GM18502 (cell line): ENCODE measurements around the gene RAD52.

ENCODE experiments used
- ATAC-seq: cut with Tn5 transposase; IDR thresholded peaks from one replicate; pipeline ENCODE4 v1.9.1; 2021; ENCODE audit warnings: mild to moderate bottlenecking; ENCODE audit not compliant: unreplicated experiment, poor library complexity

Gene RAD52

DNA sequence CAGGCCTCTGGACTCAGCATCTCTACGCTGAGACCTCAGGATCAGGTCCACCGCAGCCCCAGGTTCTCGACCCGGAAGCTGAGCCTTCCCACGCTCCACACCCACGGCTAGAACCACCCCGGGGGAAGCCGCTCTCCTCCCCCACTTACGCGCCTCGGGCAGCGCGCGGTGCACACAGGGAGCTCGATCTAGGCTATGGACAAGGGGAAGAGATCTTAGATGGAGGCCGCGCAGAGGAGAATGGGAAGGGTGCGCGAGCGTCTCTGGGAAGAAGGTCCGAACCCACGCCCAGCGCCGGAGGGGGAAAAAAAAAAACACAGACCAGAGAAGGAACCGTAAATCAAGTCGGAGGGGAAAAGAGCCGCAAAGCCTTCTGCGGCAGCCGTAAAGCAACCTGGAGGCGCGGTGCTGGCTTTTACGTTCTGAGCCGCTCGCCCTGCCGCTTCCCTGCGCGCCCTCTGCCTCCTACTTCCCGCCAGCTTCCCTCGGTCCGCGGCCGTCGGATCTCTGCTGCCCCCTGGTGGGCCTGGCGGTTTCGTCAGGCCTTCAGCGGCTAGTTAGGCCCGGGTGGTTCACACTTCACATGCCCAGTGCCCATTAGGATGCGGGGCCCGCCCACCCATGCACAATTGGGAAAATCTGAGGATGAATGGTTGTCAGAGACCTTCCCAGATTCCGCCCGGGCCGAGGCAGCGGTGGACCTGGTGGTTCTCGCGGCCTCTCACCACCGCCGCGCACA, at the start of gene RAD52:
Gene RAD52, minus strand, starts transcription at position 242 of the 739 bp plus-strand sequence. CDS start 16,636 bp downstream, outside the sequence.
- peak; percentile 82 for ATAC-seq

DNA sequence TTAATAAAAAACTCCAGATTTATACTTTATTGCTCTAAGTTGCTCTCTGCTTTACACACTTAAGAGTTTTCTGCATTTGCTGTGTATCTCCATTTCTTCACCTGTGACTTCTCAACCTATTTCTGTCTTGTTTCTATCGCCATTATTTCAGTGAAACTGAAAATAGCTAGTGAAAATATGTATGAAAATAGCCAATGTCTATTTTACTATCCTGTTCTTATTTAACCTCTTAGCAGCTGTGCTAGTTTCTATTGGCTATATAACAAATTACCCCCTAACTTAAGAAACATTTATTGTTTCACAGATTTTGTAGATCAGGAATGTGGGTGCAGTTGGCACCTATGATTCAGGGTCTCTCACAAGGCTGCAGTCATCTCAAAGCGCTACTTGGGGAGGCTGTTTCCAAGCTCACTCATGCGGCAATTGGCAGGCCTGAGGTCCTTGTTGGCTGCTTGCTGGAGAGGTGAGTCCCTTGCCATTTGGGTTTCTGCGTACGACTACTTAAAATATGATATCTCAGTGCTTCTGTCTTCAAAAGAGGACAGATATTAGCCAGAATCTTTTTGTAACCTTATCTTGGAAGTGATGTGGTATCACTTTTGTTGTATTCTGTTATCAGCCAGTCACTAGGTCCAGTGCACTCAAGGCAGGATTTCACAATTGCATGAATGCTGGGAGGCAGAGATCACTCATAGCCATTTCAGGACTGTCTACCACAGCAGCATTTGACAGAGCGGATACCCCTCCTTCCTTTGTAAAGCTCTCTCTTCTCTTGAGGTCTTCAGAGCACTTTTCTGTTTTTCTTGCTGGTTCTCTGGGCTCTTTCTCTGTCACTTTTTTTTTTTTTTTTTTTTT, 48.8 kb upstream of the RAD52 start:
- peak; percentile 61 for ATAC-seq

- no peak for ATAC-seq
Measured at GRCh38 chr12:997505-997904, 48.0 kb upstream of the RAD52 start.

DNA sequence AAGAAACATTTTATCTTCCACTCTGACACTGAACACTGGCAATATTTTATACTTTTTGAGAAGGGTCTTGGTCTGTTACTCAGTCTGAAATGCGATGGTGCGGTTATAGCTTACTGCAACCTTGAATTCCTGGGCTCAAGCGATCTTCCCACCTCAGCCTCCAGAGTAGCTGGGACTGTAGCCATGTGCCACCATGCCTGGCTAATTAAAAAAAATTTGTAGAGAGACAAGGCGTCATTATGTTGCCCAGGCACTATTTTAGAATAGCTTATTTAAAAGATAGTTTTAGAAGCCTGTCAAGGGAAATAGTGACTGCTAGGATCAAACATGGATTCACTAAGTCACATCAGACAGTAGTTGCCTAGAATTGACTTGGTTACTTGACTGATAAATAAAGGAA, 47.4 kb upstream of the RAD52 start:
- no peak for ATAC-seq

DNA sequence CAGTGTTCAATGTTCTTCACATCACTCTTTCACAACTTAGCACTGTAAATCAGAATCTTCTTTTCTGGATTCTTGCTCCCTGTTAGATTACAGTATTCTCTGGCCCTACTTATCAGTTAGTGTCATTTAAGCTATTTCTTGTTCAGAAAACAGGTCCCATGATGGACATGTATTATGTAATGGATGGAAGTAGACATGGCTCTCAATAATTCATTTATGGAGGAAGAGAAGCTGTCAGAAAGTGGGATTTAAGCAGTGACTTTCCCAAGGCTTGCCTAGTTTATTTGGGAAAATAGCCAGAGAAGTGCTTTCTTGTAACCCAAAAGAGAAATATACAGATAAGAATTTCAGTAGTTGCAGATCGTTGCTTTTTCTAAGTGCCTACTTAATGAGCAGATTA, 43.2 kb upstream of the RAD52 start:
- no peak for ATAC-seq

GRCh38 chr12:991350-992333, 42.1 kb upstream of the RAD52 start:
- no peak for ATAC-seq

DNA sequence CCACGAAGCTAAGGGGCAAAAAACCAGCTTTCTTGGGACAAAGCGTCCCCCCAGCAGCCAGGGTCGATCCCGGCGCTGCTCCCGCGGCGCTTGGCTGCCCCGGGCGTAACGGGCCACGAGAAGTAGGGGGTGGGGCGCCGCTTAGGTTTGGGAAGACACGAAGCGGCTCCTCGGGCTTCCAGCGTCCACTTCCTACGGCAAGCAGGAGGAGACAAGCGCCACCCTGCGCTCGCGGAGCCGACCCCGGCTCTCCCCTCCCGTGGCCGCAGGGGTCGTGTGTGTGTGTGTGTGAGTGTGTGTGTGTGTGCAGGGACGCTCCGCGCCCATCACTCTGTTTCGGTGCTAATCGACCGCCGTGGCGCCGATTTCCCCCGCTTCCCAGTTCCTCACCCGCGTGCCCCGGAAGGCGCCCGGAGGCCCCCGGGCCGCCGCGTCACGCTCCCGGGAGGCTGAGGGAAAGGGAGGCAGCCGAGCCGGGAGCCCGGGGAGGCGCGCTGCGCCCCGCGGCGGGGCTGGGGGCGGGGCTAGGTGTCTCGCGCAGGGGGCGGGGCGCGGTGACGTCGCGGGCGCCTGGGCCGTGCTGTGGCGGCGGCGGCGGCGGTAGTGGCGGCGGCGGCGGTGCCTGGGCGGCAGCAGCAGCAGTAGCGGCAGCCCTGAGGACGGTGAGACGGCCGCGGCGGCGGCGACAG, 41.3 kb upstream of the RAD52 start, which contains the start of gene ERC1:
Gene ERC1, plus strand, starts transcription at position 563 of the 689 bp plus-strand sequence. CDS start 36,681 bp downstream, outside the sequence.
- ATAC-seq = peak; percentile 83

DNA sequence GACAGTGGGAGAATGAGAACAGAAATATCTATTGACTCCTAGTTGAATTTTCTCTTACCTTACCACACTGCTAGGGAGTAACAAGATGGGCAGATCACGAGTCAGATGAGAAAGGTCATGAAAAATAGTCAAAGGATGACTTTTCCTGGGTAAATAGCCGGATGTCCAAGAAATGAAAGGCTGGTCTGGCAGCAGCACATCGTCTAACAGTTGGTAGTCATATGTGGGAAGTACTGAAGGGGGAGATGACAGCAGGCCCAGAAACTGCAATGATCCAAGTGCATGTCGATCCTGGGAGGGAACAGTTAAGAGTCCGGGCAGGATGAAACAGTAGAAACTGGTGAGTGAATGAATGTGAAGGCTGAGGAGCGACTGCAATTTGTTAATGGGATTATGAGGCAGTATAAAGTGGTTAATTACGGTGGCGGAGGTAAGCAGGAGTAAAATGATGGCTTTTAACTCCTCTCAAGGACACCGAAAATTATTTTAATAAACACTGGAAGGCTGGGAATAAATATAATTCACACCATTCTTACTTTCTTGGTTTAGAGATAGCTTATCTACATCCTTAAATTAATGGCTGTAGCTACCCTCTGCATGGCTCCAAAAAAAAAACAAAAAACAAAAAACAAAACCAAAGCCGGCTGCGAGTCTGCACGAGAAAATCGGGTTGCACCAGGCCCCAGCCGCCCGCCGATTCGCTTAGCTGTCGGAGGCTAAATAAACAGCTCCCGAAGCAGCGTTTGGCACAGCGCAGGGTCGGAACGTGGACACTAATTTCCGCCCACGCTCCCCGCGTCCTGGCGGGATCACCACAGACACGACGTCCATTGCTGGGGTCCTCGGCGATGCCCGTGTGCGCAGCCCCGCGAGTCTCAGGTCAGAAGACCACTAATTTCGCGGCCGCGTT, 40.5 kb upstream of the RAD52 start:
- ATAC-seq = peak; percentile 31

DNA sequence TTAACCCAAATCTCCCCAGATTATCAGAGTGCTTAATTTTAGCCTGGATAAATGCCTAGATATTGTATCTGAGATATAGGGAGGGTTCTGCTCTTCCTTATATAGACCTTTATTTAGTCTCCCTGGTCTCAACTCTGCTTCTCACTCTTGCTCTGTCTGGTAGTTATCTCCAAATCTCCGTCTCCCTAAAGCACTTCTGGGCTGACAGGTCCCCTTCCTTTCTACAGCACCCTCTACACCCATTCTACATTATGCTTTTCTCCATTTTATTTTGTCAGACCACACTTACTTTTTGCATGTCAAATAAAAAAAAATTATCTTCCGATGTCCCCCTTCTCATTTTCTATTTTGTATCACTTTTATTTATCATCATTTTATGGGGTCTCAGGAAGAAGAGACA, 39.6 kb upstream of the RAD52 start:
- ATAC-seq = no peak

DNA sequence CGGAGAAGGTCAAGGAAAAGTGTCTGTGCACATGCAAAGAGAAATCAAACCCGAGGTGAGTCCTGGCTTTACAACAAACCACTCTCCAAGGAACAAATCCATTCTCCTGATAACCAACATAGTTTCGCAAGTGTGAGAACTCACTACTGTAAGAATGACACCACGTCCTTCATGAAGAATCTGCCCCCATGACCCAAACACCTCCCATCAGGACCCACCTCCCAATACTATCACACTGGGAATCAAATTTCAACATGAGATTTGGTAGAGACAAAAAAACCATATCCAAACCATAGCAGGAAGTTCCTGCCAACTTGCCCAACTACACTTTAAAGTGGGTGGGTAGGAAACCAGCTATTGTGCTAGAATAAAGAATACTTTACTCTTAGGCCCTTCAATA, 39.2 kb upstream of the RAD52 start:
- ATAC-seq = no peak

DNA sequence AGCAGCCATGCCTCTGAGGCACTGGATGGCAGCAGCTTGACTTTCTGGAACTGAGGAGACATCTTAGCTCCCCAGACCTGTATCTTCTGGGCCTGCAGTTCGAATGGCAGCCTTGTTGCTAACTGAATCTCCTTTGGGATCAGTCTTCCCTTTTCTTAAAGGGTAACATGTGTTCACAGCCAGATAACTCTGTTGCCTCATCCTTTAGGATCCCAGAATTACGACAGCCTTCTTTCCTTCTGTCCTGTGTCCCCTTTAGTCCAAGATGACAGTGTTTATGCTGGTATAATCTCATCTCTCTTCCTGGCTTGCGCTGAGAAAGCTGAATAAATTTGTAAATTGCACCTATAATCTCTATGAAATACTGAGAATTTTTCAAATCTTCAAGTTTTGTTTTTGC, 32.5 kb upstream of the RAD52 start:
- ATAC-seq = no peak

GRCh38 chr12:981176-981828, 31.8 kb upstream of the RAD52 start:
- no peak for ATAC-seq

DNA sequence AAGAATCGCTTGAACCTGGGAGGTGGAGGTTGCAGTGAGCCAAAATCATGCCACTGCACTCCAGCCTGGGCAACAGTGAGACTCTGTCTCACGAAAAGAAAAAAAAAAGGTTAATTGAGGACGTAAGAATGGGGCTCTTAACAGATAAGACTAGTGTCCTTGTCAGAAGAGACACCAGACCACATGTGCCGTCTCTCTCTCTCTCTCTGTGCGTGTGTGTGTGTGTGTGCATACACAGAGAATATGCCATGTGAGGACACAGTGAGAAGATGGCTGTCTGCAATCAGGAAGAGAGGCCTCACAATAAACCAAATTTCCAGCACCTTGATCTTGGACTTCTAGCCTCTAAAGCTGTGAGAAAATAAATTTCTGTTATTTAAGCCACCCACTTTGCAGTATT, 29.9 kb upstream of the RAD52 start:
- no peak for ATAC-seq

GRCh38 chr12:977156-977555, 27.7 kb upstream of the RAD52 start:
- no peak for ATAC-seq

DNA sequence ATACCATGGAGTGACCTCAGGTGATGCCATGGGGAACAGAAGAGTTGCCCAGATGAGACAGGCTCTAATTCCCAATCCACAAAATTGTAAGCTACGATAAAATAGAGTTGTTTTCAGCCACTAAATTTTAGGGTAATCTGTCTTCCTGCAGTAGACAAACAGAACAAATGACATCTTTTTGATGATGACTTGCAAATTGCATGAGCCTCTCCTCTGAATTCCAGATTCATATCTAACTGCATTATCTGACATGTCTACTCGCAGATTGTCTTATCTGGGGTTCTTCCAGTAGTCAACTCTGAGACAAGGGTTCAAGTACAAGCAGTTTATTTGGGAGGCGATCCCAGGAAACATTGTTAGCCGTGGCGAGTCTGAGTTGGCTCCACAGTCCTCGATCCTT, 27.1 kb upstream of the RAD52 start:
- no peak for ATAC-seq

- no peak for ATAC-seq
Measured at GRCh38 chr12:974271-974862, 24.9 kb upstream of the RAD52 start.

GRCh38 chr12:971991-972390, 22.5 kb upstream of the RAD52 start:
- no peak for ATAC-seq

GRCh38 chr12:969821-970220, 20.3 kb upstream of the RAD52 start:
- ATAC-seq = no peak
